HG03135 (cell line): ENCODE data around the gene TENT4B.

Source experiments
- ATAC-seq: cut with Tn5 transposase; IDR thresholded peaks from one replicate; pipeline ENCODE4 v1.9.1; 2021; ENCODE audit warnings: mild to moderate bottlenecking, moderate library complexity; ENCODE audit not compliant: unreplicated experiment

TENT4B gene

GRCh38 chr16:50269769-50270509, 116.8 kb downstream of the TENT4B start:
- ATAC-seq = no peak

GRCh38 chr16:50270510-50271147, 117.5 kb downstream of the TENT4B start:
- ATAC-seq = no peak

GRCh38 chr16:50271148-50272041, 118.3 kb downstream of the TENT4B start:
- no peak for ATAC-seq

GRCh38 chr16:50272111-50272571, 119.0 kb downstream of the TENT4B start:
- no peak for ATAC-seq

GRCh38 chr16:50272687-50273381, 119.7 kb downstream of the TENT4B start:
- ATAC-seq = no peak

GRCh38 chr16:50273382-50273690, 120.2 kb downstream of the TENT4B start:
- ATAC-seq = no peak

- peak; percentile 65 for ATAC-seq
Measured at GRCh38 chr16:50273888-50274325, 120.8 kb downstream of the TENT4B start.

GRCh38 chr16:50274326-50275097, 121.4 kb downstream of the TENT4B start:
- ATAC-seq = peak; percentile 52

GRCh38 chr16:50275098-50275415, 122.0 kb downstream of the TENT4B start:
- ATAC-seq = no peak

GRCh38 chr16:50275428-50276325, 122.6 kb downstream of the TENT4B start:
- no peak for ATAC-seq

- no peak for ATAC-seq
Measured at GRCh38 chr16:50276326-50276640, 123.2 kb downstream of the TENT4B start.

GRCh38 chr16:50276801-50277555, 123.9 kb downstream of the TENT4B start:
- ATAC-seq = no peak

GRCh38 chr16:50278251-50278650, 125.1 kb downstream of the TENT4B start:
- no peak for ATAC-seq

GRCh38 chr16:50279504-50279865, 126.4 kb downstream of the TENT4B start:
- ATAC-seq = no peak

- ATAC-seq = no peak
Measured at GRCh38 chr16:50280932-50281331, 127.8 kb downstream of the TENT4B start.
